ENCODE results near the gene LAMC2.

GRCh38 chr1:183259924-183260323 lies 73.9 kb downstream of the LAMC2 start:
- TF ChIP-seq, protein P1, sequence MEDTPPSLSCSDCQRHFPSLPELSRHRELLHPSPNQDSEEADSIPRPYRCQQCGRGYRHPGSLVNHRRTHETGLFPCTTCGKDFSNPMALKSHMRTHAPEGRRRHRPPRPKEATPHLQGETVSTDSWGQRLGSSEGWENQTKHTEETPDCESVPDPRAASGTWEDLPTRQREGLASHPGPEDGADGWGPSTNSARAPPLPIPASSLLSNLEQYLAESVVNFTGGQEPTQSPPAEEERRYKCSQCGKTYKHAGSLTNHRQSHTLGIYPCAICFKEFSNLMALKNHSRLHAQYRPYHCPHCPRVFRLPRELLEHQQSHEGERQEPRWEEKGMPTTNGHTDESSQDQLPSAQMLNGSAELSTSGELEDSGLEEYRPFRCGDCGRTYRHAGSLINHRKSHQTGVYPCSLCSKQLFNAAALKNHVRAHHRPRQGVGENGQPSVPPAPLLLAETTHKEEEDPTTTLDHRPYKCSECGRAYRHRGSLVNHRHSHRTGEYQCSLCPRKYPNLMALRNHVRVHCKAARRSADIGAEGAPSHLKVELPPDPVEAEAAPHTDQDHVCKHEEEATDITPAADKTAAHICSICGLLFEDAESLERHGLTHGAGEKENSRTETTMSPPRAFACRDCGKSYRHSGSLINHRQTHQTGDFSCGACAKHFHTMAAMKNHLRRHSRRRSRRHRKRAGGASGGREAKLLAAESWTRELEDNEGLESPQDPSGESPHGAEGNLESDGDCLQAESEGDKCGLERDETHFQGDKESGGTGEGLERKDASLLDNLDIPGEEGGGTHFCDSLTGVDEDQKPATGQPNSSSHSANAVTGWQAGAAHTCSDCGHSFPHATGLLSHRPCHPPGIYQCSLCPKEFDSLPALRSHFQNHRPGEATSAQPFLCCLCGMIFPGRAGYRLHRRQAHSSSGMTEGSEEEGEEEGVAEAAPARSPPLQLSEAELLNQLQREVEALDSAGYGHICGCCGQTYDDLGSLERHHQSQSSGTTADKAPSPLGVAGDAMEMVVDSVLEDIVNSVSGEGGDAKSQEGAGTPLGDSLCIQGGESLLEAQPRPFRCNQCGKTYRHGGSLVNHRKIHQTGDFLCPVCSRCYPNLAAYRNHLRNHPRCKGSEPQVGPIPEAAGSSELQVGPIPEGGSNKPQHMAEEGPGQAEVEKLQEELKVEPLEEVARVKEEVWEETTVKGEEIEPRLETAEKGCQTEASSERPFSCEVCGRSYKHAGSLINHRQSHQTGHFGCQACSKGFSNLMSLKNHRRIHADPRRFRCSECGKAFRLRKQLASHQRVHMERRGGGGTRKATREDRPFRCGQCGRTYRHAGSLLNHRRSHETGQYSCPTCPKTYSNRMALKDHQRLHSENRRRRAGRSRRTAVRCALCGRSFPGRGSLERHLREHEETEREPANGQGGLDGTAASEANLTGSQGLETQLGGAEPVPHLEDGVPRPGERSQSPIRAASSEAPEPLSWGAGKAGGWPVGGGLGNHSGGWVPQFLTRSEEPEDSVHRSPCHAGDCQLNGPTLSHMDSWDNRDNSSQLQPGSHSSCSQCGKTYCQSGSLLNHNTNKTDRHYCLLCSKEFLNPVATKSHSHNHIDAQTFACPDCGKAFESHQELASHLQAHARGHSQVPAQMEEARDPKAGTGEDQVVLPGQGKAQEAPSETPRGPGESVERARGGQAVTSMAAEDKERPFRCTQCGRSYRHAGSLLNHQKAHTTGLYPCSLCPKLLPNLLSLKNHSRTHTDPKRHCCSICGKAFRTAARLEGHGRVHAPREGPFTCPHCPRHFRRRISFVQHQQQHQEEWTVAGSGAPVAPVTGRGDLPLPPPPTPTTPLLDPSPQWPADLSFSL (CRISPR knock-in tag; IDR thresholded peaks at IDR 0.05), result no peak
- no peak for TF ChIP-seq GABPB1 (CRISPR knock-in tag; IDR thresholded peaks at IDR 0.05)
- TF ChIP-seq, protein P2, sequence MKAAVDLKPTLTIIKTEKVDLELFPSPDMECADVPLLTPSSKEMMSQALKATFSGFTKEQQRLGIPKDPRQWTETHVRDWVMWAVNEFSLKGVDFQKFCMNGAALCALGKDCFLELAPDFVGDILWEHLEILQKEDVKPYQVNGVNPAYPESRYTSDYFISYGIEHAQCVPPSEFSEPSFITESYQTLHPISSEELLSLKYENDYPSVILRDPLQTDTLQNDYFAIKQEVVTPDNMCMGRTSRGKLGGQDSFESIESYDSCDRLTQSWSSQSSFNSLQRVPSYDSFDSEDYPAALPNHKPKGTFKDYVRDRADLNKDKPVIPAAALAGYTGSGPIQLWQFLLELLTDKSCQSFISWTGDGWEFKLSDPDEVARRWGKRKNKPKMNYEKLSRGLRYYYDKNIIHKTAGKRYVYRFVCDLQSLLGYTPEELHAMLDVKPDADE (CRISPR knock-in tag; IDR thresholded peaks at IDR 0.05), result no peak
- TF ChIP-seq, protein P3, sequence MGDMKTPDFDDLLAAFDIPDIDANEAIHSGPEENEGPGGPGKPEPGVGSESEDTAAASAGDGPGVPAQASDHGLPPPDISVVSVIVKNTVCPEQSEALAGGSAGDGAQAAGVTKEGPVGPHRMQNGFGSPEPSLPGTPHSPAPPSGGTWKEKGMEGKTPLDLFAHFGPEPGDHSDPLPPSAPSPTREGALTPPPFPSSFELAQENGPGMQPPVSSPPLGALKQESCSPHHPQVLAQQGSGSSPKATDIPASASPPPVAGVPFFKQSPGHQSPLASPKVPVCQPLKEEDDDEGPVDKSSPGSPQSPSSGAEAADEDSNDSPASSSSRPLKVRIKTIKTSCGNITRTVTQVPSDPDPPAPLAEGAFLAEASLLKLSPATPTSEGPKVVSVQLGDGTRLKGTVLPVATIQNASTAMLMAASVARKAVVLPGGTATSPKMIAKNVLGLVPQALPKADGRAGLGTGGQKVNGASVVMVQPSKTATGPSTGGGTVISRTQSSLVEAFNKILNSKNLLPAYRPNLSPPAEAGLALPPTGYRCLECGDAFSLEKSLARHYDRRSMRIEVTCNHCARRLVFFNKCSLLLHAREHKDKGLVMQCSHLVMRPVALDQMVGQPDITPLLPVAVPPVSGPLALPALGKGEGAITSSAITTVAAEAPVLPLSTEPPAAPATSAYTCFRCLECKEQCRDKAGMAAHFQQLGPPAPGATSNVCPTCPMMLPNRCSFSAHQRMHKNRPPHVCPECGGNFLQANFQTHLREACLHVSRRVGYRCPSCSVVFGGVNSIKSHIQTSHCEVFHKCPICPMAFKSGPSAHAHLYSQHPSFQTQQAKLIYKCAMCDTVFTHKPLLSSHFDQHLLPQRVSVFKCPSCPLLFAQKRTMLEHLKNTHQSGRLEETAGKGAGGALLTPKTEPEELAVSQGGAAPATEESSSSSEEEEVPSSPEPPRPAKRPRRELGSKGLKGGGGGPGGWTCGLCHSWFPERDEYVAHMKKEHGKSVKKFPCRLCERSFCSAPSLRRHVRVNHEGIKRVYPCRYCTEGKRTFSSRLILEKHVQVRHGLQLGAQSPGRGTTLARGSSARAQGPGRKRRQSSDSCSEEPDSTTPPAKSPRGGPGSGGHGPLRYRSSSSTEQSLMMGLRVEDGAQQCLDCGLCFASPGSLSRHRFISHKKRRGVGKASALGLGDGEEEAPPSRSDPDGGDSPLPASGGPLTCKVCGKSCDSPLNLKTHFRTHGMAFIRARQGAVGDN (CRISPR knock-in tag; IDR thresholded peaks at IDR 0.05), result no peak
- TF ChIP-seq SKI (IDR thresholded peaks at IDR 0.05; ENCODE audit: partially characterized antibody), result no peak
- TF ChIP-seq SIN3A (IDR thresholded peaks at IDR 0.05; ENCODE audit: borderline replicate concordance, low read depth, low read length), result no peak
- no peak for TF ChIP-seq BORCS8-MEF2B (CRISPR knock-in tag; IDR thresholded peaks at IDR 0.05)
- TF ChIP-seq ATF7 (IDR thresholded peaks at IDR 0.05), result no peak
- TF ChIP-seq ATF7 (CRISPR knock-in tag; IDR thresholded peaks at IDR 0.05), result no peak
- no peak for TF ChIP-seq ZSCAN30 (CRISPR knock-in tag; IDR thresholded peaks at IDR 0.05)
- TF ChIP-seq, protein P4, sequence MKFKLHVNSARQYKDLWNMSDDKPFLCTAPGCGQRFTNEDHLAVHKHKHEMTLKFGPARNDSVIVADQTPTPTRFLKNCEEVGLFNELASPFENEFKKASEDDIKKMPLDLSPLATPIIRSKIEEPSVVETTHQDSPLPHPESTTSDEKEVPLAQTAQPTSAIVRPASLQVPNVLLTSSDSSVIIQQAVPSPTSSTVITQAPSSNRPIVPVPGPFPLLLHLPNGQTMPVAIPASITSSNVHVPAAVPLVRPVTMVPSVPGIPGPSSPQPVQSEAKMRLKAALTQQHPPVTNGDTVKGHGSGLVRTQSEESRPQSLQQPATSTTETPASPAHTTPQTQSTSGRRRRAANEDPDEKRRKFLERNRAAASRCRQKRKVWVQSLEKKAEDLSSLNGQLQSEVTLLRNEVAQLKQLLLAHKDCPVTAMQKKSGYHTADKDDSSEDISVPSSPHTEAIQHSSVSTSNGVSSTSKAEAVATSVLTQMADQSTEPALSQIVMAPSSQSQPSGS (CRISPR knock-in tag; IDR thresholded peaks at IDR 0.05), result no peak
- no peak for TF ChIP-seq STAT5B (CRISPR knock-in tag; IDR thresholded peaks at IDR 0.05)
